ELR (cell line): ENCODE measurements around the gene PLPPR2.
"Not testable (repeated sequence)": the region's sequence is repeated elsewhere in the genome, so short reads cannot be mapped to it uniquely, and the experiment has no call there.

Source experiments
- DNase-seq: peaks from one replicate; pipeline ENCODE4 v3.0.0-alpha.2; 2015; ENCODE audit warnings: low read depth

PLPPR2 gene

GRCh38 chr19:11399667-11400066 is 44.4 kb downstream of the PLPPR2 start:
- DNase-seq, result no peak

DNA sequence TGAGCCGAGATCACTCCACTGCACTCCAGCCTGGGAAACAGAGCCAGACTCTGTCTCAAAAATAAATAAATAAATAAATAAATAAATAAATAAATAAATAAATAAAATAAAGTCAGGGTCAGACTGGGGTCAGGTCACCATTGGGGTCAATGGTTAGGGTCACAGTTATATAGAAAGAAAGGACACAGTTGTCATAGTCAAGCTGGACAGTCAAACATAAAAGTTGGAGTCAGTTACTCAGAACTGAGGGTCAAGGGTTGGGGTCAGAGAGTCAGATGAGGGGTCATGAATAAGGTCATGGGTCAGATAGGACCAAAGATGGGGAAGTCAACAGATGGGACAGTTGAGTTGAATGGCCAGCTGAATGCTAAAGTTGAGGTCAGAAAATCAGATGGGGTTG is 45.6 kb downstream of the PLPPR2 start:
- DNase-seq, result no peak

- no peak for DNase-seq
Observed at GRCh38 chr19:11401808-11402543, 46.7 kb downstream of the PLPPR2 start.

GRCh38 chr19:11404588-11405222 is 49.5 kb downstream of the PLPPR2 start:
- no peak for DNase-seq

DNA sequence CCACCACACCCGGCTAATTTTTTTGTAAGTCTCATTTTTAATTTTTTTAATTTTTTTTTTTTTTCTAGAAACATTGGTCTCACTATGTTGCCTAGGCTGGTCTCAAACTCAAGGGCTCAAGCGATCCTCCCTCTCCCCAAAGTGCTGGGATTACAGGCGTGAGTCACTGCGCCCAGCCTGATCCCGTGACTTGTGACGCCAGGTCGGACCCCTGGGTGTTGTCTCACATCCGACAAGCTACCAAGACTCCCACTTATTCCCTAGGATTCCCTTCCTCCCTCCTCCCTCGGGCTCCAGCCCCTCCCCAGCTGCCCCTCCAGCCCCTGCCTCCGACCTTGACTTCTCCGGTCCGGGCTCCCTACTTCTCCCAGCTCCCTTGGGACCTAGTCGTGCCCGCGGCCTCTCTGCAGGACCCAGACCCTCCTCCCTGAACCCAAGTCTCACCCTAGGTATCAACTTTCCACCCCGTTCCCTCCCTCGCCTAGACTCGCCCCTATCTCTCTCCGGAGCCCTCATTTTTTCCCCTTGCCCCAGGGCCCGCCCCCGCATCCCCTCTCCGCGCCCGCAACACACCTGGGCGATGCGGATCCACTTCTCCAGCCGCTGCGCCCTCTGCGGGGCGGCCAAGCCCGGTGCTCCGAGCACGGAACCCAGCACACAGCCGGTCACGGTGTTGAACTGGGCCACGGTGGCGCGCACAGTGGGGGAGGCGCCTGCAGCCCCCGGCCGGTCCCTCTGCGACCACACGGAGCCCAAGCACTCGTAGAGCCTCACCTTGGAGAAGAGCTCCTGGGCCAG is 50.8 kb downstream of the PLPPR2 start:
- DNase-seq, result no peak

DNA sequence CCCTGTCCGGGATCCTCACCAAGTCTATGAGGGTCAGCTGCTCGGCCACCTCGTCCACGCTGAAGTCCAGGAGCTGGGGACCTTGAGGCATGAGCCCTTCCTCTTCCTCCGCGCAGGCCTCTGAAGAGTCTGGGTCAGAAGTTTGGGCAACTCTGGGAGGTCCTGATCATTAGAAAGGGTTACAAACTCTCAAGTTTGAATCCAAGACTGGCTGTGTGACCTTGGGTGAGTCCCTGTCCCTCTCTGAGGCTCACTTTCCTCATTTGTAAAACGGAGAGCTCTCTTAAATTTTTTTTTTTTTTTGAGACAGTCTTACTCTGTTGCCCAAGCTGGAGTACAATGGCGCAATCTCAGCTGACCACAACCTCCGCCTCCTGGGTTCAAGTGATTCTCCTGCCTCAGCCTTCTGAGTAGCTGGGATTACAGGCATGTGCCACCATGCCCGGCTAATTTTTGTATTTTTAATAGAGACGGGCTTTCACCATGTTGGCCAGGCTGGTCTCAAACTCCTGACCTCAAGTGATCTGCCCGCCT is 51.5 kb downstream of the PLPPR2 start:
- not testable (repeated sequence) for DNase-seq

- DNase-seq, result no peak
Observed at GRCh38 chr19:11408591-11408990, 53.4 kb downstream of the PLPPR2 start.

GRCh38 chr19:11410682-11411081 is 55.5 kb downstream of the PLPPR2 start:
- peak; percentile 81 for DNase-seq

DNA sequence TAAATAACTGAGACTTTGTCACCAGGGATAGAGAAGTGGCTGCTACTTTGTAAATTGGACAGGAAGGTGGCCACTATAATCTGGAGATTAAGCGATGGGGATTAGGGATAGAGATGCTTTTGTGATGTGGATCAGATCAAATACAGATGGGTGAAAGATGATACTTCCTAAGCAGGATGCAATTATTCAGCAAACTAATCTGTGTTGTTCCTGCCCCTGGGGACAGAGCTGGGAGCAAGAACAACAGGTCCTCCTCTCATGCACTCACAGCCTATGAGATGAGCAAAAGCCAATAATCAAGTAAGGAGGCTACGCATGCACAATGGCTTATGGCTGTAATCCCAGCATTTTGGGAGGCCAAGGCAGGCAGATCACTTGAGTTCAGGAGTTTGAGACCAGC is 59.3 kb downstream of the PLPPR2 start:
- no peak for DNase-seq
